T-helper 9 cell (primary cell): Measurements from ENCODE around the gene OSBPL5.

ENCODE experiments used
- DNase-seq: peaks from one replicate; pipeline ENCODE4 v3.0.0-alpha.2; 2020

Gene OSBPL5

GRCh38 chr11:3049430-3050243 is 115.5 kb downstream of the OSBPL5 start:
- DNase-seq: peak; percentile 64

DNA sequence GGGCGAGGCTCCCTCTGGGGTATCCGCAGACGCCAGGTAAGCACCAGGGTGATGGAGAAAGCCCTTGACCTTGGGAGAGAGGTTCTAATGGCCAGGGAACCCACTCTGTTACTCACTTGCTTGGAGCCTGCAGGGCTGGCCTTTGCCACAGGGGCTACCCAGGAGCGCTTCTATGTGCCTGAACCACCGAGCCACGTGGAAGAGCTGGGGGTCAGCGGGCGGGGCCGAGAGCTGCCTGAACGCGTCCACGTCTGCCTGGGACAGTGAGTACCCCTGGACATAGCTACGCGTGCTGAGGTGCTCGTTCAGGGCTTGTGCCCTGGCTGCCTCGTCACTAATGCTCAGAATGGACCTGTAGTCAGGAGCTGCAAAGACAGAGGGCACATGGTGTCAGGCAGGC is 117.5 kb downstream of the OSBPL5 start:
- DNase-seq: no peak

GRCh38 chr11:3046641-3047040 is 118.5 kb downstream of the OSBPL5 start:
- no peak for DNase-seq

- no peak for DNase-seq
Measured at GRCh38 chr11:3046190-3046589, 118.9 kb downstream of the OSBPL5 start.

- no peak for DNase-seq
Measured at GRCh38 chr11:3044915-3045314, 120.2 kb downstream of the OSBPL5 start.

- DNase-seq: no peak
Measured at GRCh38 chr11:3044004-3044403, 121.1 kb downstream of the OSBPL5 start.

GRCh38 chr11:3043315-3043871 is 121.7 kb downstream of the OSBPL5 start:
- DNase-seq: no peak

DNA sequence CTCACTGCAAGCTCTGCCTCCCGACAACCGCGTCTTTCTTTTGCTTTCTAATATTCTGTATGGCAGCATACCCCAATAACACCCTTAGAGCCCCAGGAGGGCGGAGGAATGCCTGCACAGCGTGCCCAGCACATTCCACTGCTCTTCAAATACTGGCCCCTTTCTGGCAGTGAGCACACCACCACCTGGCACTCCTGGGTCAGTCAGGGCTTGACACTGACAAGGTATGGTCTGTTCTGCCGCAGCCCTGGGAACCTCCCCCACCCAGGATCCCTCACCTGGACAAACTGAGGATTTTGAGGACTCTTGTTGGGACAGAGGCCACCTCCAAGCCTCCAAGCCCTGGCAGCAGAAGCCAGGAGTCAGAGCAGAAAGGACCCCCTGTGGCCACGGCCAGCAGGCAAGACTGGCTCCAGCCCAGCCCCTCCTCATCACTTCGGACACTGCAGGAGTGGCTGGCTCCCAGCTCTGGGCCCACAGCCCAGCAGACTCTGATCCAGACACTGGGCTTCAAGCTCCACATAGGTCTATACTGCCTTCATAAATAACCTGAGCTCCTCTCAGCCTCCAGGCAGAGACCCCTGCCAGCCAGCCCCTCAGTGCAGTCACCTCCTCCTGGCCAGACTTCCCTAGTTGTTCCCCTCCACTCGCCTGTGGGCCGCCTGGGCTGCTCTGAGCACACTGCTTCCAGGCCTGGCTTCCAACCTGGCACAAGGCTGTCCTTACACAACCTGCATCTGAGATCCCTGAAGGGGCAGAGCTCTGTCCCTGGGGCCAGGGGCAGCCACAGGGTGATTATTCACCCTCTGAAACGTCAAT is 122.4 kb downstream of the OSBPL5 start:
- DNase-seq: no peak

DNA sequence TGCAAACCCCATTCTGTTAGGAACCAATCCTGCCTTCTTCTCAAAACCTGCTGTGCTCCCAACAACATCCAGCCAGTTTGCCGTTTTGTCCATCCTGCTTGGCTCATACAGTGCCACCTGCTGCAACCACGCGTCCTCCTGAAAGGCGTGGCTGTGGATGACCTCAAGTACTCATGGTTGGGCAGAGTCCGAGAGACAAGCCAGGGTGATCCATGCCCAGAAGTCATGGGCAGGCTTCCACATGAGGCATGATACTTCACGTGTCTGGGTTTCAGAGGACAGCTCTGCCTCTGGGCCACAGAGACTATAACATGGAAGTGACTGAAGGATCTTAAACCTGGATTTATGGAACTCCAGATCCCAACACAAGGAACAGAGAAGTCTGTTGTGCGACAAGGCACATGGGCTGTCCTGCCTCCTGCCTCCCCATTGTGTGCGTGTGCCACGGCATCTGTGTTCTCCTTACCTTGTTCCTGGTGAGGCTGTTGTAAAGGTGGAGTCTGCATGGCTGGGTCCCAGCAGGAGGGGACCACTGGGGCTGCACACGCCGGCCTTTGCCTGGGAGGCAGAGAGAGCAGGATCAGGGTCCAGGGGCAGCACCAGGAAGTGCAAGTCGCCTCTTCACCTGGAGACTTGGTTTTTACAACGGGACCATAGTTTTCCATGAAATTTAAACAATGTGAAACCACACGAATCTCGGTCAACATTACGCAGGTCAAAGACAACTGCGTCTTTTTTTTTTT is 123.2 kb downstream of the OSBPL5 start:
- DNase-seq: no peak

DNA sequence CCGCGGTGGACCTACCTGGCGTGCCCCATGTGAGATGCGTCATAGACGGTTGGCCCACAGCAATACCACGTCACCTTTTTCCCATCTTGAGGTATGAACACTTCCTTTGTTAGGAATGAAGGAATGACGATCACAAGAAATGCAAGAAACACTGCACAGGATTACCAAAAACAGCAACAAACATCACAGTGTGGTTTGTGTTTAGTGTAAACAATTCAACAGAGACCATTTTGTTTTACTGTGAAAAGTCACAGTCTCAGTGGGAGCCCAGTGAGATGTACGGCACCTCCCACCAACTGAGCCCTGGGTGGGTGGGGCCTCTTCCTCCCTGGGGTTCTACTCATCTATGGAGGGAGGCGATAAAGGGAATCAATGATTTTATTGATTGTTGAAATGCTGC is 124.2 kb downstream of the OSBPL5 start:
- no peak for DNase-seq

GRCh38 chr11:3037945-3038271 is 127.2 kb downstream of the OSBPL5 start:
- DNase-seq: no peak
